Activated CD4-positive, alpha-beta T cell treated with anti-CD3 and anti-CD28 coated beads for 36 hours (primary cell): ENCODE results near the gene NFRKB. TPM values are rescaled to one million over a fixed set of nuclear protein-coding genes. Genes with fewer than 3 reads are reported as not detected.
A peak's percentile ranks its signal among the peaks of the same experiment; 100 is the strongest.
"Not testable (repeated sequence)": the region's sequence is repeated elsewhere in the genome, so short reads cannot be mapped to it uniquely, and the experiment has no call there.

Experiments
- ATAC-seq: fragments of 200-7000 bp; cut with Tn5 transposase; one replicate; pipeline ENCODE4 v1.10.0; 2021; ENCODE audit warnings: mild to moderate bottlenecking, moderate library complexity
- CTCF ChIA-PET: fragments of 350-600 bp; sonication (Branson Sonifier 250); formaldehyde crosslinking; loops from one replicate; lab custom pipeline; 2021; ENCODE audit warnings: antibody characterized with exemption; lab: Charles Lee
- POLR2A ChIA-PET: fragments of 350-600 bp; sonication (Branson Sonifier 250); formaldehyde crosslinking; loops from one replicate; lab custom pipeline; 2021; ENCODE audit warnings: antibody characterized with exemption, inconsistent platforms; lab: Charles Lee
- DNase-seq: peaks from one replicate; pipeline ENCODE4 v3.0.0-alpha.2; 2020
- H3K27ac Mint-ChIP-seq: one replicate; pipeline ENCODE4 v1.8.0; 2021; ENCODE audit warnings: mixed read lengths
- H3K27me3 Mint-ChIP-seq: one replicate; pipeline ENCODE4 v1.8.0; 2021; ENCODE audit warnings: mixed read lengths
- H3K36me3 Mint-ChIP-seq: one replicate; pipeline ENCODE4 v1.8.0; 2021; ENCODE audit warnings: low read depth, mixed read lengths
- H3K4me1 Mint-ChIP-seq: one replicate; pipeline ENCODE4 v1.8.0; 2021; ENCODE audit warnings: mixed read lengths
- H3K4me3 Mint-ChIP-seq: one replicate; pipeline ENCODE4 v1.8.0; 2021; ENCODE audit warnings: mild to moderate bottlenecking, moderate library complexity, mixed read lengths
- H3K9me3 Mint-ChIP-seq: one replicate; pipeline ENCODE4 v1.8.0; 2021; ENCODE audit warnings: low read depth, mixed read lengths
- intact Hi-C, 2 experiments: fragments of 100-400 bp; cut with DNase I in 1 of 2; cut with micrococcal nuclease in 1 of 2; formaldehyde crosslinking; loops; one replicate each; pipeline versions ENCODE4 v1.14.2 to v1.15.1; 2022 to 2024; cut with DNase I, micrococcal nuclease
- total RNA-seq, 2 experiments: library from RNA; stranded (reverse); gene quantifications; one replicate each; pipeline ENCODE4 v1.2.3, GENCODE V29; 2021

NFRKB gene
- total RNA-seq, 2 experiments from 2014 or later: 27.3 to 31.0 TPM

DNA sequence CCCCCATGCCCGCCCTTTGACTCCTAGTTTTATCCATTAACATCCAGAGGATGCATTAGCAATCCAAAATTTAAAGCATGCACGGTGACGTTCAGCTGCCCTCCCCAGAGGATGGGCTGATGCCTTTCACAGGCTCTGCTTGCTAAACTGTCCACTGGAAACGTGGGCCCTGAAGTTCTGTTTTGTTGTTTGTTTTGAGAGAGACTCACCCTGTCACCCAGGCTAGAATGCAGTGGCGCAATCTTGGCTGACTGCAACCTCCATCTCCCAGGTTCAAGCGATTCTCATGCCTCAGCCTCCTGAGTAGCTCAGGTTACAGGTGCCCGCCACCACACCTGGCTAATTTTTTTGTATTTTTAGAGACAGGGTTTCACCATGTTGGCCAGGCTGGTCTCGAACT is 39.3 kb downstream of the NFRKB start:
- peaks cover 46% of the 10 kb centered on the region for H3K4me1 Mint-ChIP-seq

GRCh38 chr11:129855086-129855485 is 40.3 kb downstream of the NFRKB start:
- ATAC-seq (no peak), DNase-seq (no peak)
- Mint-ChIP-seq H3K4me1 (peaks cover 40% of the 10 kb centered on the region), H3K27ac (peak overlapping the region; percentile 3), H3K27me3 (no peaks in the 10 kb centered on the region), H3K4me3 (no peak overlapping the region), H3K9me3 (no peaks in the 10 kb centered on the region), H3K36me3 (peaks cover 9% of the 10 kb centered on the region)
- ChIA-PET CTCF (no interaction called here), POLR2A (no interaction called here)
- intact Hi-C loops: no loop called here

More for the DNA sequence above, 39.3 kb downstream of the NFRKB start:
- Mint-ChIP-seq H3K27ac (no peak overlapping the region), H3K36me3 (peaks cover 12% of the 10 kb centered on the region), H3K27me3 (no peaks in the 10 kb centered on the region), H3K4me3 (no peak overlapping the region), H3K9me3 (no peaks in the 10 kb centered on the region)
- intact Hi-C loops: no loop called here
- ATAC-seq (no peak), DNase-seq (no peak)
- ChIA-PET POLR2A (no interaction called here), CTCF (no interaction called here)

GRCh38 chr11:129854232-129854805 is 41.1 kb downstream of the NFRKB start:
- intact Hi-C loops: no loop called here
- ATAC-seq (peak; percentile 38), DNase-seq (no peak)
- no peak overlapping the region for H3K4me3 Mint-ChIP-seq
- POLR2A ChIA-PET: interaction anchor here (1.2 kb wide), 1 partner anchor 224 kb away, joined by 4 read pairs; no protein-coding TSS in a partner anchor
- H3K27me3 Mint-ChIP-seq: no peaks in the 10 kb centered on the region
- CTCF ChIA-PET: no interaction called here
- H3K27ac Mint-ChIP-seq: peak overlapping the region; percentile 89
- H3K4me1 Mint-ChIP-seq: peaks cover 34% of the 10 kb centered on the region
- peaks cover 2% of the 10 kb centered on the region for H3K36me3 Mint-ChIP-seq
- H3K9me3 Mint-ChIP-seq: no peaks in the 10 kb centered on the region

GRCh38 chr11:129853518-129854231 is 41.7 kb downstream of the NFRKB start:
- ATAC-seq (peak; percentile 89), DNase-seq (peak; percentile 76)
- H3K9me3 Mint-ChIP-seq: no peaks in the 10 kb centered on the region
- intact Hi-C loops: no loop called here
- ChIA-PET CTCF (interaction anchor here (0.8 kb wide), 1 partner anchor 359 kb away, joined by 3 read pairs; no protein-coding TSS in a partner anchor), POLR2A (interaction anchor here (1.2 kb wide), 1 partner anchor 225 kb away, joined by 4 read pairs; no protein-coding TSS in a partner anchor)
- no peaks in the 10 kb centered on the region for H3K27me3 Mint-ChIP-seq
- H3K36me3 Mint-ChIP-seq: no peaks in the 10 kb centered on the region
- no peak overlapping the region for H3K4me3 Mint-ChIP-seq
- H3K27ac Mint-ChIP-seq: peak overlapping the region; percentile 89
- peaks cover 31% of the 10 kb centered on the region for H3K4me1 Mint-ChIP-seq

GRCh38 chr11:129852125-129852740 is 43.1 kb downstream of the NFRKB start:
- ATAC-seq (no peak), DNase-seq (no peak)
- no peak overlapping the region for H3K4me3 Mint-ChIP-seq
- no peaks in the 10 kb centered on the region for H3K9me3 Mint-ChIP-seq
- peak overlapping the region; percentile 89 for H3K27ac Mint-ChIP-seq
- CTCF ChIA-PET: interaction anchor here (0.6 kb wide), 1 partner anchor 47 kb away, joined by 4 read pairs; no protein-coding TSS in a partner anchor
- H3K36me3 Mint-ChIP-seq: no peaks in the 10 kb centered on the region
- peaks cover 31% of the 10 kb centered on the region for H3K4me1 Mint-ChIP-seq
- POLR2A ChIA-PET: no interaction called here
- H3K27me3 Mint-ChIP-seq: no peaks in the 10 kb centered on the region
- intact Hi-C loops: no loop called here

- no peaks in the 10 kb centered on the region for H3K36me3 Mint-ChIP-seq
- POLR2A ChIA-PET: no interaction called here
- H3K27ac Mint-ChIP-seq: no peak overlapping the region
- intact Hi-C loops: no loop called here
- peaks cover 38% of the 10 kb centered on the region for H3K4me1 Mint-ChIP-seq
- DNase-seq: no peak
- H3K9me3 Mint-ChIP-seq: no peaks in the 10 kb centered on the region
- CTCF ChIA-PET: interaction anchor here (0.6 kb wide), 1 partner anchor 12 kb away, joined by 3 read pairs; no protein-coding TSS in a partner anchor
- ATAC-seq: no peak
- H3K27me3 Mint-ChIP-seq: no peaks in the 10 kb centered on the region
- H3K4me3 Mint-ChIP-seq: no peak overlapping the region
Observed at GRCh38 chr11:129849447-129850130, 45.8 kb downstream of the NFRKB start.

DNA sequence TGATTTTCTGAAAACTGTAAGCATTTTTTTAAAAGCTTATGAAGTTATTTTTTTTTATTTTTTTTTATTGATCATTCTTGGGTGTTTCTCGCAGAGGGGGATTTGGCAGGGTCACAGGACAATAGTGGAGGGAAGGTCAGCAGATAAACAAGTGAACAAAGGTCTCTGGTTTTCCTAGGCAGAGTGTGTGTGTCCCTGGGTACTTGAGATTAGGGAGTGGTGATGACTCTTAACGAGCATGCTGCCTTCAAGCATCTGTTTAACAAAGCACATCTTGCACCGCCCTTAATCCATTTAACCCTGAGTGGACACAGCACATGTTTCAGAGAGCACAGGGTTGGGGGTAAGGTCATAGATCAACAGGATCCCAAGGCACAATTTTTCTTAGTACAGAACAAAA is 48.0 kb downstream of the NFRKB start:
- H3K36me3 Mint-ChIP-seq, POLR2A ChIA-PET, H3K4me3 Mint-ChIP-seq, DNase-seq, H3K9me3 Mint-ChIP-seq, intact Hi-C loops, H3K27me3 Mint-ChIP-seq, ATAC-seq, H3K27ac Mint-ChIP-seq: not testable (repeated sequence)
- H3K4me1 Mint-ChIP-seq: peaks cover 19% of the 10 kb centered on the region
- CTCF ChIA-PET: interaction anchor here (0.6 kb wide), 1 partner anchor 85 kb away, joined by 3 read pairs; no protein-coding TSS in a partner anchor

GRCh38 chr11:129846508-129847335 is 48.7 kb downstream of the NFRKB start:
- POLR2A ChIA-PET: no interaction called here
- H3K9me3 Mint-ChIP-seq: peaks cover 8% of the 10 kb centered on the region
- intact Hi-C loops: no loop called here
- H3K36me3 Mint-ChIP-seq: no peaks in the 10 kb centered on the region
- H3K27me3 Mint-ChIP-seq: no peaks in the 10 kb centered on the region
- peak overlapping the region; percentile 26 for H3K4me3 Mint-ChIP-seq
- peaks cover 25% of the 10 kb centered on the region for H3K4me1 Mint-ChIP-seq
- peak; percentile 85 for ATAC-seq
- H3K27ac Mint-ChIP-seq: peak overlapping the region; percentile 69
- peak; percentile 32 for DNase-seq
- CTCF ChIA-PET: interaction anchor here (0.5 to 0.6 kb wide), 3 partner anchors 84 to 1459 kb away, joined by 3 to 4 read pairs (median 3); no protein-coding TSS in a partner anchor
